Measurements from ENCODE around the gene MAPT.

Gene MAPT

GRCh38 chr17:45889579-45889978 lies 4.8 kb upstream of the MAPT start:
- Histone ChIP-seq H3K14ac (ENCODE audit: low read length in 2 of 2) (no peak overlapping the region), H2BK120ac (ENCODE audit: low read depth, low read length) (no peak overlapping the region), H4K91ac (ENCODE audit: low read length) (no peak overlapping the region), H2BK15ac (ENCODE audit: low read depth, poor library complexity, severe bottlenecking) (no peak overlapping the region), H3K18ac (ENCODE audit: low read depth in 1 of 2, low read length in 2 of 2) (no peak overlapping the region), H3K27ac (ENCODE audit: low read length, poor library complexity, severe bottlenecking) (no peak overlapping the region), H3K79me1 (replicated peaks; ENCODE audit: low read length, poor library complexity, severe bottlenecking) (no peaks in the 10 kb centered on the region), H3K36me3 (ENCODE audit: control insufficient read depth in 1 of 2, insufficient read depth in 2 of 2, low read depth in 1 of 2, low read length in 2 of 2) (no peaks in the 10 kb centered on the region), H2AFZ (ENCODE audit: low read depth, low read length) (no peak overlapping the region), H3K9ac (ENCODE audit: low read length) (no peak overlapping the region), H3K4ac (ENCODE audit: low read depth in 1 of 2, low read length in 2 of 2) (no peak overlapping the region), H2BK12ac (ENCODE audit: low read length in 2 of 2) (no peak overlapping the region), H2AK5ac (ENCODE audit: low read length, severe bottlenecking) (no peak overlapping the region), H2BK5ac (ENCODE audit: low read depth, low read length, poor library complexity, severe bottlenecking) (no peak overlapping the region), H3K4me1 (ENCODE audit: control insufficient read depth, insufficient read depth, low read depth, low read length) (peaks cover 6% of the 10 kb centered on the region), H3K9me3 (ENCODE audit: control insufficient read depth, low read length) (peaks cover 2% of the 10 kb centered on the region), H3K23ac (ENCODE audit: low read length in 2 of 2) (no peak overlapping the region), H3K4me2 (ENCODE audit: low read length, poor library complexity, severe bottlenecking) (no peak overlapping the region), H3K4me3 (ENCODE audit: insufficient read depth in 1 of 2, low read depth in 1 of 2, low read length in 2 of 2) (no peak overlapping the region), H3K27me3 (ENCODE audit: control insufficient read depth in 1 of 2, insufficient read depth in 1 of 2, low read length in 2 of 2) (peaks cover 21 to 35% of the 10 kb centered on the region in 2 experiments), H4K8ac (ENCODE audit: low read length) (no peak overlapping the region)
- 15% methylated on average over 2 of the region's 4 CpGs for WGBS
- DNase-seq: no peak

DNA sequence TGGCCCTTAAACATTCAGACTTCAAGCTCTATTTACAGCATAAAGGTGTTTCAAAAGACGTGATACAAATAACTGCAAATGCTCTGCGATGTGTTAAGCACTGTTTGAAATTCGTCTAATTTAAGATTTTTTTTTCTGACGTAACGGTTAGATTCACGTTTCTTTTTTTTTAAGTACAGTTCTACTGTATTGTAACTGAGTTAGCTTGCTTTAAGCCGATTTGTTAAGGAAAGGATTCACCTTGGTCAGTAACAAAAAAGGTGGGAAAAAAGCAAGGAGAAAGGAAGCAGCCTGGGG lies 681 bp upstream of the MAPT start:
- peak overlapping the region; percentile 47 to 80 for H3K4me3 ChIP-seq (ENCODE audit: insufficient read depth in 1 of 2, low read depth in 1 of 2, low read length in 2 of 2)
- DNase-seq: no peak
- H3K18ac ChIP-seq (ENCODE audit: low read depth in 1 of 2, low read length in 2 of 2): peak overlapping the region; percentile 56 to 94
- H3K14ac ChIP-seq (ENCODE audit: low read length in 2 of 2): no peak overlapping the region
- no peaks in the 10 kb centered on the region for H3K9me3 ChIP-seq (ENCODE audit: control insufficient read depth, low read length)
- no peaks in the 10 kb centered on the region for H3K36me3 ChIP-seq (ENCODE audit: control insufficient read depth in 1 of 2, insufficient read depth in 2 of 2, low read depth in 1 of 2, low read length in 2 of 2)
- H2BK120ac ChIP-seq (ENCODE audit: low read depth, low read length): no peak overlapping the region
- 80% methylated on average over 7 of the region's 7 CpGs for WGBS
- H2AK5ac ChIP-seq (ENCODE audit: low read length, severe bottlenecking): no peak overlapping the region
- peak overlapping the region; percentile 85 for H4K91ac ChIP-seq (ENCODE audit: low read length)
- H3K27me3 ChIP-seq (ENCODE audit: control insufficient read depth in 1 of 2, insufficient read depth in 1 of 2, low read length in 2 of 2): peaks cover 57 to 61% of the 10 kb centered on the region in 2 experiments
- H3K23ac ChIP-seq (ENCODE audit: low read length in 2 of 2): no peak overlapping the region
- peak overlapping the region; percentile 99 for H3K4me2 ChIP-seq (ENCODE audit: low read length, poor library complexity, severe bottlenecking)
- no peak overlapping the region for H2BK15ac ChIP-seq (ENCODE audit: low read depth, poor library complexity, severe bottlenecking)
- H3K27ac ChIP-seq (ENCODE audit: low read length, poor library complexity, severe bottlenecking): no peak overlapping the region
- no peak overlapping the region for H2BK12ac ChIP-seq (ENCODE audit: low read length in 2 of 2)
- H2AFZ ChIP-seq (ENCODE audit: low read depth, low read length): peak overlapping the region; percentile 79
- H3K9ac ChIP-seq (ENCODE audit: low read length): peak overlapping the region; percentile 87
- peaks cover 22% of the 10 kb centered on the region for H3K4me1 ChIP-seq (ENCODE audit: control insufficient read depth, insufficient read depth, low read depth, low read length)
- no peaks in the 10 kb centered on the region for H3K79me1 ChIP-seq (replicated peaks; ENCODE audit: low read length, poor library complexity, severe bottlenecking)
- H3K4ac ChIP-seq (ENCODE audit: low read depth in 1 of 2, low read length in 2 of 2): peak overlapping the region; percentile 29 to 85
- H4K8ac ChIP-seq (ENCODE audit: low read length): peak overlapping the region; percentile 100
- no peak overlapping the region for H2BK5ac ChIP-seq (ENCODE audit: low read depth, low read length, poor library complexity, severe bottlenecking)

- Histone ChIP-seq H3K9me3 (ENCODE audit: control insufficient read depth, low read length) (no peaks in the 10 kb centered on the region), H4K8ac (ENCODE audit: low read length) (peak overlapping the region; percentile 20), H3K4ac (ENCODE audit: low read depth in 1 of 2, low read length in 2 of 2) (no peak overlapping the region), H3K79me1 (replicated peaks; ENCODE audit: low read length, poor library complexity, severe bottlenecking) (no peaks in the 10 kb centered on the region), H3K27me3 (ENCODE audit: control insufficient read depth in 1 of 2, insufficient read depth in 1 of 2, low read length in 2 of 2) (peaks cover 60 to 69% of the 10 kb centered on the region in 2 experiments), H3K18ac (ENCODE audit: low read depth in 1 of 2, low read length in 2 of 2) (no peak overlapping the region), H2BK120ac (ENCODE audit: low read depth, low read length) (no peak overlapping the region), H3K14ac (ENCODE audit: low read length in 2 of 2) (no peak overlapping the region), H3K27ac (ENCODE audit: low read length, poor library complexity, severe bottlenecking) (no peak overlapping the region), H2BK12ac (ENCODE audit: low read length in 2 of 2) (no peak overlapping the region), H4K91ac (ENCODE audit: low read length) (no peak overlapping the region), H3K4me3 (ENCODE audit: insufficient read depth in 1 of 2, low read depth in 1 of 2, low read length in 2 of 2) (peak overlapping the region in 1 of 2 experiments; percentile 80), H3K4me1 (ENCODE audit: control insufficient read depth, insufficient read depth, low read depth, low read length) (peaks cover 22% of the 10 kb centered on the region), H3K23ac (ENCODE audit: low read length in 2 of 2) (no peak overlapping the region), H2BK5ac (ENCODE audit: low read depth, low read length, poor library complexity, severe bottlenecking) (no peak overlapping the region), H2BK15ac (ENCODE audit: low read depth, poor library complexity, severe bottlenecking) (no peak overlapping the region), H3K9ac (ENCODE audit: low read length) (no peak overlapping the region), H2AK5ac (ENCODE audit: low read length, severe bottlenecking) (no peak overlapping the region), H3K36me3 (ENCODE audit: control insufficient read depth in 1 of 2, insufficient read depth in 2 of 2, low read depth in 1 of 2, low read length in 2 of 2) (no peaks in the 10 kb centered on the region), H3K4me2 (ENCODE audit: low read length, poor library complexity, severe bottlenecking) (peak overlapping the region; percentile 99), H2AFZ (ENCODE audit: low read depth, low read length) (no peak overlapping the region)
- 2% methylated on average over 57 of the region's 63 CpGs for WGBS
- DNase-seq: peak; percentile 39
These were observed 1.1 kb downstream of the MAPT start for GRCh38 chr17:45895304-45895968.

DNA sequence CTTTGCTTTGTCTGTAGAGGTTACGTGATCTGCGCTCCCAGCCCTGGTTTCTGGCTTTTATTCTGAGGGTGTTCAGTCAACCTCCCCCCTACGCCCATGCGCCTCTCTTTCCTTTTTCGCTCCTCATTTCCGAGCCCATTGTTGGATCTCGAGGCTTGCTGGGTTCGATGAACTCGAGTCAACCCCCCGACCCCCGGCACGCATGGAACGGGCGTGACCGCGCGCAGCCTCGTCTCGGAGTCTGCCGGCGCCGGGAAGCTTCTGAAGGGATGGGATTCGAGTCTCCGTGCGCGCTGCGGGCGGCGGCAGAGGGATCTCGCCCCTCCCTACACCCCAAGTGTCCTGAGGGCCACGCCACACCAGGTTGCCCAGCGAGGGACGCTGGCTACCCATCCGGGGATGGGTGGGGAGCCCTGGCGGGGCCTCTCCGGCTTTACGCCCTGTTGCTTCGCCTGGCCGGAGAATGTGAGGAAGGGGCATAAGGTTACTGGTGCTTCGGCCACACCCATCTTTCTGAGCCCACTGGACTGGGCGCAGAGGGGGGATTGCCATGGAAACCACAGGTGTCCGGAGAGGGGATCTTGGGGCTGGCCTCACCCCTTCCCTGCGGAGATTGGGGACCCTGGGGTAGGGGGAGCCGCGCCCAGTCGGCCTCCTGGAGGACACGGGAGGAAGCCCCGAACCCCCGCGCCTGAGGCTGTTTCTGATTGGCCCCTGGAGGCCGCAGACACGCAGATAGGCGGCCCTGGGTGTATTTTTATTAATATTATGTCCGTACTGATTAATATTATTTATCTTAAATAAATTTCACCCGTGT lies 1.8 kb downstream of the MAPT start:
- Histone ChIP-seq H3K23ac (ENCODE audit: low read length in 2 of 2) (no peak overlapping the region), H3K4me2 (ENCODE audit: low read length, poor library complexity, severe bottlenecking) (no peak overlapping the region), H3K14ac (ENCODE audit: low read length in 2 of 2) (no peak overlapping the region), H3K4ac (ENCODE audit: low read depth in 1 of 2, low read length in 2 of 2) (no peak overlapping the region), H3K79me1 (replicated peaks; ENCODE audit: low read length, poor library complexity, severe bottlenecking) (no peaks in the 10 kb centered on the region), H4K8ac (ENCODE audit: low read length) (no peak overlapping the region), H3K9me3 (ENCODE audit: control insufficient read depth, low read length) (no peaks in the 10 kb centered on the region), H2BK12ac (ENCODE audit: low read length in 2 of 2) (no peak overlapping the region), H3K18ac (ENCODE audit: low read depth in 1 of 2, low read length in 2 of 2) (no peak overlapping the region), H3K4me3 (ENCODE audit: insufficient read depth in 1 of 2, low read depth in 1 of 2, low read length in 2 of 2) (no peak overlapping the region), H2AFZ (ENCODE audit: low read depth, low read length) (no peak overlapping the region), H2BK5ac (ENCODE audit: low read depth, low read length, poor library complexity, severe bottlenecking) (no peak overlapping the region), H3K27me3 (ENCODE audit: control insufficient read depth in 1 of 2, insufficient read depth in 1 of 2, low read length in 2 of 2) (peaks cover 61 to 76% of the 10 kb centered on the region in 2 experiments), H3K27ac (ENCODE audit: low read length, poor library complexity, severe bottlenecking) (no peak overlapping the region), H2BK15ac (ENCODE audit: low read depth, poor library complexity, severe bottlenecking) (no peak overlapping the region), H3K4me1 (ENCODE audit: control insufficient read depth, insufficient read depth, low read depth, low read length) (peaks cover 22% of the 10 kb centered on the region), H3K36me3 (ENCODE audit: control insufficient read depth in 1 of 2, insufficient read depth in 2 of 2, low read depth in 1 of 2, low read length in 2 of 2) (no peaks in the 10 kb centered on the region), H2BK120ac (ENCODE audit: low read depth, low read length) (no peak overlapping the region), H3K9ac (ENCODE audit: low read length) (no peak overlapping the region), H4K91ac (ENCODE audit: low read length) (no peak overlapping the region), H2AK5ac (ENCODE audit: low read length, severe bottlenecking) (no peak overlapping the region)
- WGBS: 21% methylated on average over 50 of the region's 55 CpGs
- no peak for DNase-seq
